HepG2 (cell line): ENCODE results near the gene POGLUT3. TPM values are rescaled to one million over a fixed set of nuclear protein-coding genes. Genes with fewer than 3 reads are reported as not detected.

ENCODE experiments used
- ADNP ChIP-seq: sonication (generic); formaldehyde crosslinking; IDR thresholded peaks from 2 replicates; pipeline ENCODE4 v1.4.0; 2020; ENCODE audit warnings: missing genetic modification reagents
- AGO1 ChIP-seq: fragments of 200-400 bp; formaldehyde crosslinking; IDR thresholded peaks from 2 replicates; pipeline ENCODE4 v1.6.1; 2017; ENCODE audit warnings: mild to moderate bottlenecking, low read depth, low read length, moderate library complexity; ENCODE audit not compliant: poor library complexity, severe bottlenecking
- HCFC1 ChIP-seq: fragments of 150-350 bp; IDR thresholded peaks from 2 replicates; pipeline ENCODE4 v1.6.1; 2014; ENCODE audit warnings: low read depth, low read length
- HDAC6 ChIP-seq: fragments of 200-600 bp; sonication (generic); IDR thresholded peaks from 2 replicates; pipeline ENCODE4 v1.7.0; 2017; ENCODE audit warnings: mild to moderate bottlenecking, antibody characterized with exemption, low read length, low read depth
- KMT2B ChIP-seq: IDR thresholded peaks from 2 replicates; pipeline ENCODE4 v1.6.1; 2016; ENCODE audit warnings: missing genetic modification reagents, missing compliant biosample characterization
- MYNN ChIP-seq: sonication (generic); formaldehyde crosslinking; IDR thresholded peaks from 2 replicates; pipeline ENCODE4 v1.4.0; 2020; ENCODE audit warnings: mild to moderate bottlenecking, low read depth, missing genetic modification reagents
- NR2F6 ChIP-seq, 2 experiments: IDR thresholded peaks; 2 replicates each; pipeline ENCODE4 v1.6.1; 2016; ENCODE audit warnings: antibody characterized with exemption in 1 of 2, mild to moderate bottlenecking in 1 of 2
- PAF1 ChIP-seq: IDR thresholded peaks from 2 replicates; pipeline ENCODE4 v1.6.1; 2016; ENCODE audit warnings: missing genetic modification reagents, missing compliant biosample characterization
- PTBP1 ChIP-seq: fragments of 200-400 bp; formaldehyde crosslinking; IDR thresholded peaks from 2 replicates; pipeline ENCODE4 v1.6.1; 2018; ENCODE audit warnings: low read length, low read depth; ENCODE audit not compliant: poor library complexity, severe bottlenecking
- SYNCRIP ChIP-seq: fragments of 200-400 bp; formaldehyde crosslinking; IDR thresholded peaks from 2 replicates; pipeline ENCODE4 v1.6.1; 2018; ENCODE audit warnings: mild to moderate bottlenecking, low read depth, low read length; ENCODE audit not compliant: insufficient read depth
- TCF7 ChIP-seq: sonication (generic); IDR thresholded peaks from 2 replicates; pipeline ENCODE4 v1.6.1; 2016; ENCODE audit warnings: antibody characterized with exemption, low read depth
- YY1 ChIP-seq: IDR thresholded peaks from 2 replicates; pipeline ENCODE4 v1.6.1; 2011; ENCODE audit warnings: low read length, low read depth, moderate library complexity, mild to moderate bottlenecking; ENCODE audit not compliant: insufficient read depth, insufficient replicate concordance
- ZKSCAN8 ChIP-seq: IDR thresholded peaks from 2 replicates; pipeline ENCODE4 v1.6.1; 2016; ENCODE audit warnings: borderline replicate concordance, missing genetic modification reagents, missing compliant biosample characterization
- ZNF235 ChIP-seq: sonication (generic); formaldehyde crosslinking; IDR thresholded peaks from 2 replicates; pipeline ENCODE4 v1.8.1; 2023; ENCODE audit warnings: mild to moderate bottlenecking, missing genetic modification reagents, borderline replicate concordance
- ZNF282 ChIP-seq: fragments of 450-650 bp; IDR thresholded peaks from 2 replicates; pipeline ENCODE4 v1.6.1; 2018; ENCODE audit not compliant: partially characterized antibody
- ZNF329 ChIP-seq: sonication (generic); formaldehyde crosslinking; IDR thresholded peaks from 2 replicates; pipeline ENCODE4 v1.9.0; 2021; ENCODE audit warnings: low read depth, mild to moderate bottlenecking, missing genetic modification reagents
- ZNF543 ChIP-seq: sonication (generic); formaldehyde crosslinking; IDR thresholded peaks from 2 replicates; pipeline ENCODE4 v1.4.0; 2020; ENCODE audit warnings: mild to moderate bottlenecking, missing genetic modification reagents
- ZNF569 ChIP-seq: sonication (generic); formaldehyde crosslinking; IDR thresholded peaks from 2 replicates; pipeline ENCODE4 v1.5.0; 2020; ENCODE audit warnings: mild to moderate bottlenecking, missing genetic modification reagents, moderate library complexity, borderline replicate concordance
- polyA plus RNA-seq, 8 experiments: library from polyadenylated mRNA; depleted of rRNA in 3 of 8; stranded (reverse) in 7 of 8; unstranded in 1 of 8; fragments of >200 nt; fragmentation: Illumina TruSeq in 4 of 8; extraction: Trizol in 4 of 8; gene quantifications; 2 replicates each; pipeline versions ENCODE4 v1.2.1 to v1.2.3, GENCODE V29; 2011 to 2016; ENCODE audit warnings: low read depth in 4 of 8, missing spikeins in 1 of 8, mixed read lengths in 1 of 8; ENCODE audit not compliant: insufficient read depth in 1 of 8
- total RNA-seq, 5 experiments: library from RNA; depleted of rRNA; stranded (reverse); fragments of >200 nt; fragmentation: Illumina TruSeq; extraction: Trizol; gene quantifications; 2 replicates each; pipeline ENCODE4 v1.2.3, GENCODE V29; 2016; ENCODE audit warnings: low read depth in 1 of 5
- TF ChIP-seq, protein P1 (sequence below): sonication (generic); formaldehyde crosslinking; IDR thresholded peaks from 2 replicates; pipeline ENCODE4 v1.4.0; 2020; ENCODE audit warnings: missing genetic modification reagents
- TF ChIP-seq, protein P2 (sequence below): sonication (generic); formaldehyde crosslinking; IDR thresholded peaks from 2 replicates; pipeline ENCODE4 v1.5.0; 2020; ENCODE audit warnings: mild to moderate bottlenecking, missing genetic modification reagents, borderline replicate concordance
- TF ChIP-seq, protein P3 (sequence below): IDR thresholded peaks from 2 replicates; pipeline ENCODE4 v1.6.1; 2016; ENCODE audit warnings: low read depth, control low read depth
- TF ChIP-seq, protein P4 (sequence below): sonication (generic); formaldehyde crosslinking; IDR thresholded peaks from 2 replicates; pipeline ENCODE4 v1.5.0; 2020; ENCODE audit warnings: mild to moderate bottlenecking, missing genetic modification reagents

Gene POGLUT3
- total and polyA plus RNA-seq, 2 of the 13 experiments (the other 11 are each of a cell fraction or from before 2014, with no cell fraction given), result 14.3 to 22.0 TPM

DNA sequence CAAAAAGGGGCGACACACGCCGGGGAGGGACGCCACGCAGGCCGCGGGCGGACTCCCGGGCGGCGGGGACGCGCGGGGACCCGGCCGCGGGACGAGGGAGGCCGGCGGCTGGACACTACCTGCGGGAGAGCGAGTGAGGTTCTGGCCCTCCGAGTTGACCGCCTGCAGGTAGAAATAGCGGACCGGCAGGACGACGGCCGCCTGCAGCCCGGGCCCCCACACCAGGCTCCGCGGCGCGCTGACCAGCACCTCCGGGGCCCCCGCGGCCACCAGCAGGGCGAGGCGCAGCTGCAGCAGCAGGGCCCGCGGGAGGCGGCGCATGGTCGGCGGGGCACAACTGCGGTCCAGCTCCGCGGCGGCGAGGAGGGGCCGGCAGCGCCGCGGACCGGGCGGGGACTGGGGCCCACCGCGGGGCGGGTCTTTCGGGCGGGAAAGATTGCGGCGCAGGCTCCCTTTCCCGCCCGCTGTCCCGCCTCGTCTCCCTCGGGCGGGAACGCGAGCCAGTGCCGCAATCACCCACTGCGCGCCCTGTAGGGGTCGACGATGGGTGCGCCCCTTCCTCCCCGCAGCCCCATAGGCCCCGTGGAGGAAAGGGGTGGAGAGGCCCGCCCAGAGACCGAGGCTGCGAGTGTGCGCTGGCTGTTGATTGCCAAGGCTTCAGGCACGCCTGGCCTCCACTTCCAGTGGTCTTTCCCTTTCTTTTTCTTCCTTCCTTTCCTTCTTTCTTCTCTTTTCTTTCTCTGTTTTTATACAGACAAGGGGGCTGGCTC, at the start of gene POGLUT3 (continued):
- TF ChIP-seq, protein P1, sequence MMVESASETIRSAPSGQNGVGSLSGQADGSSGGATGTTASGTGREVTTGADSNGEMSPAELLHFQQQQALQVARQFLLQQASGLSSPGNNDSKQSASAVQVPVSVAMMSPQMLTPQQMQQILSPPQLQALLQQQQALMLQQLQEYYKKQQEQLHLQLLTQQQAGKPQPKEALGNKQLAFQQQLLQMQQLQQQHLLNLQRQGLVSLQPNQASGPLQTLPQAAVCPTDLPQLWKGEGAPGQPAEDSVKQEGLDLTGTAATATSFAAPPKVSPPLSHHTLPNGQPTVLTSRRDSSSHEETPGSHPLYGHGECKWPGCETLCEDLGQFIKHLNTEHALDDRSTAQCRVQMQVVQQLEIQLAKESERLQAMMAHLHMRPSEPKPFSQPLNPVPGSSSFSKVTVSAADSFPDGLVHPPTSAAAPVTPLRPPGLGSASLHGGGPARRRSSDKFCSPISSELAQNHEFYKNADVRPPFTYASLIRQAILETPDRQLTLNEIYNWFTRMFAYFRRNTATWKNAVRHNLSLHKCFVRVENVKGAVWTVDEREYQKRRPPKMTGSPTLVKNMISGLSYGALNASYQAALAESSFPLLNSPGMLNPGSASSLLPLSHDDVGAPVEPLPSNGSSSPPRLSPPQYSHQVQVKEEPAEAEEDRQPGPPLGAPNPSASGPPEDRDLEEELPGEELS, result no peak; the same call in 1 of the 2 replicates
- TF ChIP-seq MYNN, result no peak
- no peak for TF ChIP-seq ZKSCAN8
- TF ChIP-seq YY1, result no peak
- no peak for TF ChIP-seq SYNCRIP
- no peak for TF ChIP-seq HCFC1
- peak; percentile 68; the same call in 1 of the 2 replicates for TF ChIP-seq ZNF329 (CRISPR knock-in tag)
- no peak for TF ChIP-seq ZNF543 (CRISPR knock-in tag)
- TF ChIP-seq TCF7, result no peak
- TF ChIP-seq HDAC6, result no peak
- TF ChIP-seq ZNF569, result no peak
- TF ChIP-seq, protein P2, sequence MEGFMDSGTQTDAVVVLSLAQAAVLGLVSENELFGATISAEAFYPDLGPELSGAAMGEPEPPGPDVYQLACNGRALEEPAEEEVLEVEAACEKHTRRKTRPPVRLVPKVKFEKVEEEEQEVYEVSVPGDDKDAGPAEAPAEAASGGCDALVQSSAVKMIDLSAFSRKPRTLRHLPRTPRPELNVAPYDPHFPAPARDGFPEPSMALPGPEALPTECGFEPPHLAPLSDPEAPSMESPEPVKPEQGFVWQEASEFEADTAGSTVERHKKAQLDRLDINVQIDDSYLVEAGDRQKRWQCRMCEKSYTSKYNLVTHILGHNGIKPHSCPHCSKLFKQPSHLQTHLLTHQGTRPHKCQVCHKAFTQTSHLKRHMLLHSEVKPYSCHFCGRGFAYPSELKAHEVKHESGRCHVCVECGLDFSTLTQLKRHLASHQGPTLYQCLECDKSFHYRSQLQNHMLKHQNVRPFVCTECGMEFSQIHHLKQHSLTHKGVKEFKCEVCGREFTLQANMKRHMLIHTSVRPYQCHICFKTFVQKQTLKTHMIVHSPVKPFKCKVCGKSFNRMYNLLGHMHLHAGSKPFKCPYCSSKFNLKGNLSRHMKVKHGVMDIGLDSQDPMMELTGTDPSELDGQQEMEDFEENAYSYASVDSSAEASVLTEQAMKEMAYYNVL (CRISPR knock-in tag), result 0 out of 2 replicates have a peak, but pooled peaks have one; percentile 15
- TF ChIP-seq PTBP1, result no peak
- no peak for TF ChIP-seq KMT2B (CRISPR knock-in tag)
- TF ChIP-seq ZNF235, result no peak
- TF ChIP-seq, protein P3, sequence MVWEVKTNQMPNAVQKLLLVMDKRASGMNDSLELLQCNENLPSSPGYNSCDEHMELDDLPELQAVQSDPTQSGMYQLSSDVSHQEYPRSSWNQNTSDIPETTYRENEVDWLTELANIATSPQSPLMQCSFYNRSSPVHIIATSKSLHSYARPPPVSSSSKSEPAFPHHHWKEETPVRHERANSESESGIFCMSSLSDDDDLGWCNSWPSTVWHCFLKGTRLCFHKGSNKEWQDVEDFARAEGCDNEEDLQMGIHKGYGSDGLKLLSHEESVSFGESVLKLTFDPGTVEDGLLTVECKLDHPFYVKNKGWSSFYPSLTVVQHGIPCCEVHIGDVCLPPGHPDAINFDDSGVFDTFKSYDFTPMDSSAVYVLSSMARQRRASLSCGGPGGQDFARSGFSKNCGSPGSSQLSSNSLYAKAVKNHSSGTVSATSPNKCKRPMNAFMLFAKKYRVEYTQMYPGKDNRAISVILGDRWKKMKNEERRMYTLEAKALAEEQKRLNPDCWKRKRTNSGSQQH (CRISPR knock-in tag), result no peak
- TF ChIP-seq ADNP (CRISPR knock-in tag), result no peak
- TF ChIP-seq ZNF282, result no peak
- TF ChIP-seq PAF1 (CRISPR knock-in tag), result no peak
- TF ChIP-seq, protein P4, sequence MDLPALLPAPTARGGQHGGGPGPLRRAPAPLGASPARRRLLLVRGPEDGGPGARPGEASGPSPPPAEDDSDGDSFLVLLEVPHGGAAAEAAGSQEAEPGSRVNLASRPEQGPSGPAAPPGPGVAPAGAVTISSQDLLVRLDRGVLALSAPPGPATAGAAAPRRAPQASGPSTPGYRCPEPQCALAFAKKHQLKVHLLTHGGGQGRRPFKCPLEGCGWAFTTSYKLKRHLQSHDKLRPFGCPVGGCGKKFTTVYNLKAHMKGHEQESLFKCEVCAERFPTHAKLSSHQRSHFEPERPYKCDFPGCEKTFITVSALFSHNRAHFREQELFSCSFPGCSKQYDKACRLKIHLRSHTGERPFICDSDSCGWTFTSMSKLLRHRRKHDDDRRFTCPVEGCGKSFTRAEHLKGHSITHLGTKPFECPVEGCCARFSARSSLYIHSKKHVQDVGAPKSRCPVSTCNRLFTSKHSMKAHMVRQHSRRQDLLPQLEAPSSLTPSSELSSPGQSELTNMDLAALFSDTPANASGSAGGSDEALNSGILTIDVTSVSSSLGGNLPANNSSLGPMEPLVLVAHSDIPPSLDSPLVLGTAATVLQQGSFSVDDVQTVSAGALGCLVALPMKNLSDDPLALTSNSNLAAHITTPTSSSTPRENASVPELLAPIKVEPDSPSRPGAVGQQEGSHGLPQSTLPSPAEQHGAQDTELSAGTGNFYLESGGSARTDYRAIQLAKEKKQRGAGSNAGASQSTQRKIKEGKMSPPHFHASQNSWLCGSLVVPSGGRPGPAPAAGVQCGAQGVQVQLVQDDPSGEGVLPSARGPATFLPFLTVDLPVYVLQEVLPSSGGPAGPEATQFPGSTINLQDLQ (CRISPR knock-in tag), result no peak; the same call in 1 of the 2 replicates
- TF ChIP-seq NR2F6 (IDR thresholded peaks at IDR 0.05), result no peak
- TF ChIP-seq NR2F6 (CRISPR knock-in tag; IDR thresholded peaks at IDR 0.05), result no peak
- TF ChIP-seq AGO1, result no peak
